Measurements from ENCODE around the gene RPAP3. TPM values are rescaled to one million over a fixed set of nuclear protein-coding genes. Genes with fewer than 3 reads are reported as not detected.
A peak's percentile ranks its signal among the peaks of the same experiment; 100 is the strongest.
"Not testable (repeated sequence)": the region's sequence is repeated elsewhere in the genome, so short reads cannot be mapped to it uniquely, and the experiment has no call there.

The RPAP3 gene
- total RNA-seq, 1 donor from 2014 or later, result 39.6 TPM

DNA sequence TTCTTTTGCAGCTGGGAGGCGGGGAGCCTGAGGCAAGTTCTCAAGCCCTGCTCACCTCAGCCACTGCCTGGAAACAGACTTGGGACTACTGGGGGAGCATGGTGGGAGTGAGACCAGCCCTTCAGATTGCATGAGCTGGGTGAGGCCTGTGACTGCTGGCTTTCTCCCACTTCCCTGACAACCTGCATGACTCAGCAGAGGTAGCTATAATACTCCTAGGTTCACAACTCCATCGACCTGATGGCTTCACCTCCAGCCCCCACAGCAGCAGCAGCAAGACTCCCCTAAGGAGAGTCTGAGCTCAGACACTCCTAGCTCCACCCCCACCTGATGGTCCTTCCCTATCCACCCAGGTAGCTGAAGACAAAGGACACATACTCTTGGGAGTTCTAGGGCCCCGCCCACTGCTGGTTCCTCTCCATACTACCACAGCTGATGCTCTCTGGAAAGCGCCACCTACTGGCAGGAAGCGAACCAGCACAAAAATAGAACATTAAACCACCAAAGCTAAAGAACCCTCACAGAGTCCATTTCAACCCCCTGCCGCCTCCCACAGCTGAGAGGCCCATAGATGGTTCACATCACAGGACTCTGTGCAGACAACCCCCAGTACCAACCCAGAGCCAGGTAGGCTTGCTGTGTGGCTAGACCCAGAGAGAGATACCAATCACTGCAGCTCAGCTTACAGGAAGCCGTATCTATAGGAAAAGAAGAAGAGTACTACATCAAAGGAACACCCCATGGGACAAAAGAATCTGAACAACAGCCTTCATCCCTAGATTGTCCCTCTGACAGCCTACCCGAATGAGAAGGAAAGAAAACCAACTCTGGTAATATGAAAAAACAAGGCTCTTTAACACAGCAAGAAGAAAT lies 68.7 kb downstream of the RPAP3 start:
- Mint-ChIP-seq H3K9me3 (peaks cover 63% of the 10 kb centered on the region), H3K4me3 (no peak overlapping the region), H3K27me3 (ENCODE audit: low read depth) (no peaks in the 10 kb centered on the region), H3K4me1 (no peaks in the 10 kb centered on the region), H3K27ac (no peak overlapping the region), H3K36me3 (peaks cover 71% of the 10 kb centered on the region)
- DNase-seq (ENCODE audit: low spot score in 2 of 2, unreplicated experiment in 2 of 2), result no peak
- TF ChIP-seq, protein P1, sequence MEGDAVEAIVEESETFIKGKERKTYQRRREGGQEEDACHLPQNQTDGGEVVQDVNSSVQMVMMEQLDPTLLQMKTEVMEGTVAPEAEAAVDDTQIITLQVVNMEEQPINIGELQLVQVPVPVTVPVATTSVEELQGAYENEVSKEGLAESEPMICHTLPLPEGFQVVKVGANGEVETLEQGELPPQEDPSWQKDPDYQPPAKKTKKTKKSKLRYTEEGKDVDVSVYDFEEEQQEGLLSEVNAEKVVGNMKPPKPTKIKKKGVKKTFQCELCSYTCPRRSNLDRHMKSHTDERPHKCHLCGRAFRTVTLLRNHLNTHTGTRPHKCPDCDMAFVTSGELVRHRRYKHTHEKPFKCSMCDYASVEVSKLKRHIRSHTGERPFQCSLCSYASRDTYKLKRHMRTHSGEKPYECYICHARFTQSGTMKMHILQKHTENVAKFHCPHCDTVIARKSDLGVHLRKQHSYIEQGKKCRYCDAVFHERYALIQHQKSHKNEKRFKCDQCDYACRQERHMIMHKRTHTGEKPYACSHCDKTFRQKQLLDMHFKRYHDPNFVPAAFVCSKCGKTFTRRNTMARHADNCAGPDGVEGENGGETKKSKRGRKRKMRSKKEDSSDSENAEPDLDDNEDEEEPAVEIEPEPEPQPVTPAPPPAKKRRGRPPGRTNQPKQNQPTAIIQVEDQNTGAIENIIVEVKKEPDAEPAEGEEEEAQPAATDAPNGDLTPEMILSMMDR (IDR thresholded peaks at IDR 0.05; ENCODE audit: unreplicated experiment), result peak; percentile 36

DNA sequence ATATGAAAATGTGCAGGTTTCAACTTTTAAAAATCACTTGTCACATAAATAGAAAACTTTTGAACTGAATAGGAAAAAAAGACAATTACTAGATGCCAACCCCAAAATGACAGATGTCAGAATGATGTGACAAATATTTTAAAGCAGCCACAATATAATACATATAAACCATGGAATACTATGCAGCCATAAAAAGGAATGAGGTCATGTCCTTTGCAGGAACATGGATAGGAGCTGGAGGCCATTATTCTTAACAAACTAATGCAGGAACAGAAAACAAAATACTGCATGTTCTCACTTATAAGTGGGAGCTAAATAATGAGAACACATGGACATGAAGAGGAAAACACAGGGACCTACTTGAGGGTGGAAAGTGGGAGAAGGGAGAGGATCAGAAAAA lies 70.1 kb downstream of the RPAP3 start:
- H3K27me3 Mint-ChIP-seq (ENCODE audit: low read depth); H3K4me3 Mint-ChIP-seq; DNase-seq (ENCODE audit: low spot score in 2 of 2, unreplicated experiment in 2 of 2); H3K27ac Mint-ChIP-seq; H3K4me1 Mint-ChIP-seq: not testable (repeated sequence)
- Mint-ChIP-seq H3K36me3 (peaks cover 71% of the 10 kb centered on the region), H3K9me3 (peaks cover 58% of the 10 kb centered on the region)

DNA sequence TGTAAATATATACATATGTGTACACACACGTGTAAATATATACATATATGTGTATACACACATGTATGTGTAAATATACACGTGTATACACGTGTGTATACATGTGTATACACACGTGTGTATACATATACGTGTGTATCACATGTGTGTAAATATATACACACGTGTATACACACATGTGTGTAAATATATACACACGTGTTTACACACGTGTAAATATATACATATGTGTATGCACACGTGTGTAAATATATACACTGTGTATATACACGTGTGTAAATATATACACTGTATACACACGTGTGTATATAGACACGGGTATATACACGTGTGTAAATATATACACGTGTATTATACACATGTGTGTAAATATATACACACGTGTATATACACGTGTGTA lies 71.7 kb downstream of the RPAP3 start:
- H3K4me1 Mint-ChIP-seq, result no peaks in the 10 kb centered on the region
- no peak for DNase-seq (ENCODE audit: low spot score in 2 of 2, unreplicated experiment in 2 of 2)
- H3K36me3 Mint-ChIP-seq, result peaks cover 69% of the 10 kb centered on the region
- no peak overlapping the region for H3K27ac Mint-ChIP-seq
- H3K27me3 Mint-ChIP-seq (ENCODE audit: low read depth), result no peaks in the 10 kb centered on the region
- TF ChIP-seq, protein P1 (IDR thresholded peaks at IDR 0.05; ENCODE audit: unreplicated experiment), result no peak
- H3K9me3 Mint-ChIP-seq, result peaks cover 58% of the 10 kb centered on the region
- H3K4me3 Mint-ChIP-seq, result no peak overlapping the region

DNA sequence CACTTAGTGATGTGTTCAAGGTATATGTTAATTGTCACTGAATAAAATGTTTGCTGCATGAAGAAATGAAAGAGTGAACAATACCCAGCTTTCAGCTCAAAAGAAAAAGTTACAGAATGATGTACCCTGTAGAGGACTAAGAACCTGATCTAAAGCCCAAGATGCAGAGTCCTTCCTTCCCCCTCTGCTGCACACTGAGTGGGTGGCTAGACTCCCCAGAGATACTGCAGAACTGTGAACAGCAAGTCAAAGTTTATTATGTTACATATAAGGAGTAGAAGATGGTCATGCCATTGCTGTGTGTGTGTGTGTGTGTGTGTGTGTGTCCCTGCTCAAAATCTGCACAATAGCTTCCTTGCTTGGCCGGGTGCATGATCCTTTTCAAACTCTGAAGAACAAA lies 83.9 kb downstream of the RPAP3 start:
- H3K27ac Mint-ChIP-seq, result no peak overlapping the region
- no peaks in the 10 kb centered on the region for H3K4me1 Mint-ChIP-seq
- no peak overlapping the region for H3K4me3 Mint-ChIP-seq
- TF ChIP-seq, protein P1 (IDR thresholded peaks at IDR 0.05; ENCODE audit: unreplicated experiment), result no peak
- H3K27me3 Mint-ChIP-seq (ENCODE audit: low read depth), result no peaks in the 10 kb centered on the region
- DNase-seq (ENCODE audit: low spot score in 2 of 2, unreplicated experiment in 2 of 2), result no peak
- peaks cover 19% of the 10 kb centered on the region for H3K9me3 Mint-ChIP-seq
- H3K36me3 Mint-ChIP-seq, result peaks cover 26% of the 10 kb centered on the region

DNA sequence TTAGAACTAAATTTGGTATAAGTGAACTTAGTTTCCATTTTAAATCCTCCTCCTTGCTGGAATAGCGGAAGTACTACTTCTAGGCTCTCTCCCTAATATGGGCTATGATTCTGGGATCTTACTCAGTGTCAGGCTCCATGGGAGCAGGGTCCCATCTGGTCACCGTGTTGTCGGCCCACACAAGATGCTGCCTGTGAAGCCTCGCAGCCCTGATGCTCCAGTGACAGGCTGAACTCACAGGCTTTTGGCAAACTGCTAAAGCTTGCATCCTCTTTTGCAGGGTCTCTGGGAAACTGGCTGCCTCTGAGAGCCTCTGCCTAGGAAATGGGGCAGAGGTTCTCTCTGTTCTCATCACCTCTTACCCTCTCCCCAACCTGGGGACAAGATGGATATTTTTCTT lies 88.4 kb downstream of the RPAP3 start:
- Mint-ChIP-seq H3K9me3 (peaks cover 22% of the 10 kb centered on the region), H3K4me3 (no peak overlapping the region), H3K36me3 (peaks cover 24% of the 10 kb centered on the region), H3K4me1 (peaks cover 3% of the 10 kb centered on the region), H3K27me3 (ENCODE audit: low read depth) (no peaks in the 10 kb centered on the region), H3K27ac (no peak overlapping the region)
- TF ChIP-seq, protein P1 (IDR thresholded peaks at IDR 0.05; ENCODE audit: unreplicated experiment), result no peak
- no peak for DNase-seq (ENCODE audit: low spot score in 2 of 2, unreplicated experiment in 2 of 2)

DNA sequence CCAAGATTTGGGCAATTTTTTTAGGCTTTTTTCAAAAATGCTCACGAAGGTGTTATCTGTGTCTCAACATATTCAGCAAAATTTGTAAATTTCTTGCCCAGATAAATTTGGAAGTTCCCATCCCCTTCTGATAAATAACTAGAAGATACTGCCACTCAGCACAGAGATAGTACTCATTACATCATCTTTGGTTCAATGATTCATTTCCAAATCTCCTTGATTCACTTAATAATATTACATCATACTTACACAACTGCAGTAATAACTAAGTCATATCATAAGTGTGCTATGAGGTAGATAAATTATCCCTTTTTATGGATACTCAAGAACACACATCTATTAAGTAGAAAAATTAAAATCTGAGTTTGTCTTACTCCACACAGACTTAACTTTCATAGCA lies 89.4 kb downstream of the RPAP3 start:
- H3K4me3 Mint-ChIP-seq, result no peak overlapping the region
- H3K27ac Mint-ChIP-seq, result no peak overlapping the region
- DNase-seq (ENCODE audit: low spot score in 2 of 2, unreplicated experiment in 2 of 2), result no peak
- peaks cover 32% of the 10 kb centered on the region for H3K36me3 Mint-ChIP-seq
- peaks cover 3% of the 10 kb centered on the region for H3K4me1 Mint-ChIP-seq
- H3K9me3 Mint-ChIP-seq, result peaks cover 29% of the 10 kb centered on the region
- no peaks in the 10 kb centered on the region for H3K27me3 Mint-ChIP-seq (ENCODE audit: low read depth)
- TF ChIP-seq, protein P1 (IDR thresholded peaks at IDR 0.05; ENCODE audit: unreplicated experiment), result no peak

Data from mesothelial cell of epicardium (in vitro differentiated cells).